Measurements from ENCODE around the gene EPHA4.
"Not testable (repeated sequence)": the region's sequence is repeated elsewhere in the genome, so short reads cannot be mapped to it uniquely, and the experiment has no call there.

The EPHA4 gene

GRCh38 chr2:221539246-221539645, 32.9 kb downstream of the EPHA4 start:
- no peak for DNase-seq (ENCODE audit: low spot score)

GRCh38 chr2:221535824-221536223, 36.3 kb downstream of the EPHA4 start:
- DNase-seq (ENCODE audit: low spot score), result no peak

- no peak for DNase-seq (ENCODE audit: low spot score)
Observed at GRCh38 chr2:221533299-221533698, 38.8 kb downstream of the EPHA4 start.

GRCh38 chr2:221532641-221533040, 39.5 kb downstream of the EPHA4 start:
- DNase-seq (ENCODE audit: low spot score), result no peak

- no peak for DNase-seq (ENCODE audit: low spot score)
Observed at GRCh38 chr2:221530653-221531037, 41.5 kb downstream of the EPHA4 start.

- no peak for DNase-seq (ENCODE audit: low spot score)
Observed at GRCh38 chr2:221529943-221530652, 42.0 kb downstream of the EPHA4 start.

GRCh38 chr2:221529177-221529942, 42.7 kb downstream of the EPHA4 start:
- no peak for DNase-seq (ENCODE audit: low spot score)

GRCh38 chr2:221527776-221528309, 44.3 kb downstream of the EPHA4 start:
- DNase-seq (ENCODE audit: low spot score), result no peak

GRCh38 chr2:221524158-221524557, 47.9 kb downstream of the EPHA4 start:
- DNase-seq (ENCODE audit: low spot score), result no peak

GRCh38 chr2:221521233-221521845, 50.8 kb downstream of the EPHA4 start:
- no peak for DNase-seq (ENCODE audit: low spot score)

- no peak for DNase-seq (ENCODE audit: low spot score)
Observed at GRCh38 chr2:221518935-221519625, 53.0 kb downstream of the EPHA4 start.

- no peak for DNase-seq (ENCODE audit: low spot score)
Observed at GRCh38 chr2:221518201-221518934, 53.7 kb downstream of the EPHA4 start.

- DNase-seq (ENCODE audit: low spot score), result peak; percentile 42
Observed at GRCh38 chr2:221517696-221518151, 54.4 kb downstream of the EPHA4 start.

- DNase-seq (ENCODE audit: low spot score), result no peak
Observed at GRCh38 chr2:221517146-221517695, 54.9 kb downstream of the EPHA4 start.

- DNase-seq (ENCODE audit: low spot score), result no peak
Observed at GRCh38 chr2:221515864-221516263, 56.2 kb downstream of the EPHA4 start.

- no peak for DNase-seq (ENCODE audit: low spot score)
Observed at GRCh38 chr2:221514305-221515040, 57.6 kb downstream of the EPHA4 start.

GRCh38 chr2:221513232-221513631, 58.9 kb downstream of the EPHA4 start:
- no peak for DNase-seq (ENCODE audit: low spot score)

- not testable (repeated sequence) for DNase-seq (ENCODE audit: low spot score)
Observed at GRCh38 chr2:221511325-221511724, 60.8 kb downstream of the EPHA4 start.

- DNase-seq (ENCODE audit: low spot score), result no peak
Observed at GRCh38 chr2:221506469-221506868, 65.6 kb downstream of the EPHA4 start.

- DNase-seq (ENCODE audit: low spot score), result no peak
Observed at GRCh38 chr2:221505605-221506004, 66.5 kb downstream of the EPHA4 start.

Measured in germinal center (tissue), 1 donor.